IPS DF 6.9 (cell line): ENCODE measurements around the gene HOXC4.

Experiments used
- DNase-seq: peaks from one replicate; pipeline ENCODE4 v3.0.0-alpha.2; 2013; ENCODE audit warnings: low read depth, low spot score
- H3K27ac ChIP-seq: one replicate; pipeline ENCODE4 v1.5.1; 2013; ENCODE audit warnings: low read length, control low read depth
- H3K27me3 ChIP-seq: 2 replicates; pipeline ENCODE4 v1.6.1; 2013; ENCODE audit warnings: mild to moderate bottlenecking, low read length; ENCODE audit not compliant: control insufficient read depth, insufficient read depth
- H3K36me3 ChIP-seq: 2 replicates; pipeline ENCODE4 v1.6.1; 2013; ENCODE audit warnings: low read length; ENCODE audit not compliant: control insufficient read depth, insufficient read depth
- H3K4me1 ChIP-seq: 2 replicates; pipeline ENCODE4 v1.6.1; 2013; ENCODE audit warnings: low read length; ENCODE audit not compliant: control insufficient read depth, insufficient read depth
- H3K4me3 ChIP-seq: 2 replicates; pipeline ENCODE4 v1.5.1; 2013; ENCODE audit warnings: mild to moderate bottlenecking, low read length
- H3K9me3 ChIP-seq: 2 replicates; pipeline ENCODE4 v1.6.1; 2013; ENCODE audit warnings: low read length, inconsistent platforms; ENCODE audit not compliant: control insufficient read depth, insufficient read depth
- WGBS: extraction: QIAGEN DNeasy Blood & Tissue Kit; methylation state at CpG from one replicate; pipeline ENCODE4 v1.1.7; 2013; ENCODE audit warnings: mixed read lengths, missing lambda C conversion rate; ENCODE audit not compliant: insufficient read length, insufficient coverage; 5-methylcytosine and 5-hydroxymethylcytosine counted together

Gene HOXC4

DNA sequence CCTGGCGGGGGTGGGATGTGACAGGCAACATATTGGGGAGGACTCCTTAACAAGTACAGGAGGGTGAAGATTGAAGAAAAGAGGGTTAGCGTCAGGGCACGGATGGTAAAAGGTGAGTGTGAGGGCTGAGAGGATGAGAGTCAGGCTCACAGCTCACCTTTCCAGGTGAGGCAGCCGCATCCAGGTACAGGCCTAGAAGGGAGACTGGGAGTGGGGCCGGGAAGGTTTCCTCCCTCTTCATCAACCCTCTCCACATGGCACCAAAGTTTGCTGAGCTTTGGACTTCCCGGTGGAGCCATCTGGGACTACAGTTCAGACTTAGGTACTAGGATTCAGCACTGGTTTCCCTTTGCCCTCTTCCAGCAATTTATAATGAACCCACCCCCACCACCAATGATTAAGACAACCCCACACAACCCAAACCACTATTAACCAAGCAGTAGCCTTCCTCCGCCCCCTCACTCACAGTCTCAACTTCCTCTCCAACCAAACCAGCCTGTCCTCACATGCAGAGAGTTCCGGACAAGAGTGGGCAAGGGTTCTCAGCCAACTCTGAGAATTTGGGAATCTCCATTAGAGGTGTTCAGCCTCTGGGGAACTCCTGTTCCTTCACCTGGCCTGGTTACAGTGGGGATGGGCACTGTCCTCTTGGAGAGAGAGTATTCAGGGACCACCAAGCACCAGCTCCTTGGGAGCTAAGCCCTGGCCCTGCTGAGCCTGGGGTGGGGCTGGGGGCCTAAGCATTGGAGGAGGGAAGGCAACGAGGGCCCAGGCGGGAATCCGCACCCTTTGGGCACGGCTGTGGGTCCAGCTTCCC lies 2.4 kb upstream of the HOXC4 start:
- H3K36me3 ChIP-seq = no peaks in the 10 kb centered on the region
- peaks cover 6% of the 10 kb centered on the region for H3K4me1 ChIP-seq
- no peaks in the 10 kb centered on the region for H3K9me3 ChIP-seq
- no peak overlapping the region for H3K4me3 ChIP-seq
- no peak for DNase-seq
- H3K27me3 ChIP-seq = peaks cover 98% of the 10 kb centered on the region
- H3K27ac ChIP-seq = no peak overlapping the region
- WGBS = no CpG with 5 or more reads among the region's 12 CpGs

- Histone ChIP-seq H3K4me1 (peaks cover 4% of the 10 kb centered on the region; the same call in 1 of the 2 replicates), H3K27me3 (peaks cover 98% of the 10 kb centered on the region), H3K9me3 (no peaks in the 10 kb centered on the region), H3K27ac (no peak overlapping the region), H3K36me3 (no peaks in the 10 kb centered on the region), H3K4me3 (no peak overlapping the region)
- WGBS = no CpG with 5 or more reads among the region's 24 CpGs
- DNase-seq = no peak
Observed at GRCh38 chr12:54051874-54052437, 1.7 kb upstream of the HOXC4 start.

- no peak overlapping the region for H3K4me3 ChIP-seq
- H3K27ac ChIP-seq = no peak overlapping the region
- H3K9me3 ChIP-seq = no peaks in the 10 kb centered on the region
- H3K4me1 ChIP-seq = peaks cover 4% of the 10 kb centered on the region; the same call in 1 of the 2 replicates
- no peaks in the 10 kb centered on the region for H3K36me3 ChIP-seq
- no CpG with 5 or more reads among the region's 10 CpGs for WGBS
- peaks cover 98% of the 10 kb centered on the region for H3K27me3 ChIP-seq
- DNase-seq = no peak
Observed at GRCh38 chr12:54052438-54053002, 1.1 kb upstream of the HOXC4 start.

DNA sequence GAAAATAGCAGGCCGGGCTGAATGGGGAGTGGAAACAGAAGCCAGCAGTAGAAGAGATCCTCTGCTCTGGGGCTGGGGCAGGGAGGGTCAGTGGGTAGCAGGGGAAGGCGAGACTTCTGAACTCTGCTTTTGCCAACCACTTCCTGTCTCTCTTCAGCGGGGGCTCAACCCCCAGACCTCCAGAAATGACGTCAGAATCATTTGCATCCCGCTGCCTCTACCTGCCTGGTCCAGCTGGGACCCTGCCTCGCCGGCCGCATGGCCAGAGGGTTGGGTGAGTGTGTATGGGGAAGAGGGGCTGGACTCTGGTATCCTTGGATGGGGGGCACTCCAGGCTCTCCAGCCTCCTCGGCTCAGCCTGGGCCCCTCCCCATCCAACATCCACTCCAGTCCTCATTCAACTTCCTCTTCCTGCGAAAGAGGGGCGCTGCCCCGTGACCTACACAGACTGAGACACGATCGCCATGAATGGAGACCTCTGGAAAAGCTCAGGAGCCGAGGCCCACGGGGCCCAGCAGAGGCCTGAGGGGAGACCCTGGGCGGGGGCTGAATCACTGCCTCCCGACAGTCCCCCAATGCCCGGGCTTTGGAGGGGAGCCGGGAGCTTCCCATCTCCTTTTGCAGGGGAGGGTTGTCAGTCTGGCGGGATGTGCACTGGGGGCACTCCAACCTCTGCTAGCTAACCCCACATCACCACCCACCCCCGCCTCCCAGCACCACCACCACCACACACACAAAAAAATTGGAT lies 458 bp upstream of the HOXC4 start:
- Histone ChIP-seq H3K36me3 (no peaks in the 10 kb centered on the region), H3K4me1 (peaks cover 4% of the 10 kb centered on the region; the same call in 1 of the 2 replicates), H3K4me3 (peak overlapping the region; percentile 7; the same call in 1 of the 2 replicates), H3K27me3 (peaks cover 98% of the 10 kb centered on the region), H3K27ac (no peak overlapping the region), H3K9me3 (no peaks in the 10 kb centered on the region; the same call in 1 of the 2 replicates)
- no CpG with 5 or more reads among the region's 22 CpGs for WGBS
- DNase-seq = no peak

- no peak overlapping the region for H3K27ac ChIP-seq
- peaks cover 99% of the 10 kb centered on the region for H3K27me3 ChIP-seq
- no CpG with 5 or more reads among the region's 24 CpGs for whole genome bisulfite sequencing
- DNase-seq = no peak
- no peaks in the 10 kb centered on the region; the same call in 1 of the 2 replicates for H3K9me3 ChIP-seq
- H3K36me3 ChIP-seq = no peaks in the 10 kb centered on the region
- peaks cover 4% of the 10 kb centered on the region; the same call in 1 of the 2 replicates for H3K4me1 ChIP-seq
- H3K4me3 ChIP-seq = no peak overlapping the region
Observed at GRCh38 chr12:54054742-54055194, 1.1 kb downstream of the HOXC4 start.

GRCh38 chr12:54055552-54055951 lies 1.9 kb downstream of the HOXC4 start:
- peaks cover 99% of the 10 kb centered on the region for H3K27me3 ChIP-seq
- DNase-seq = no peak
- no peak overlapping the region for H3K27ac ChIP-seq
- WGBS = no CpG with 5 or more reads among the region's 2 CpGs
- H3K4me3 ChIP-seq = no peak overlapping the region
- no peaks in the 10 kb centered on the region; the same call in 1 of the 2 replicates for H3K9me3 ChIP-seq
- no peaks in the 10 kb centered on the region for H3K36me3 ChIP-seq
- H3K4me1 ChIP-seq = peaks cover 4% of the 10 kb centered on the region; the same call in 1 of the 2 replicates

DNA sequence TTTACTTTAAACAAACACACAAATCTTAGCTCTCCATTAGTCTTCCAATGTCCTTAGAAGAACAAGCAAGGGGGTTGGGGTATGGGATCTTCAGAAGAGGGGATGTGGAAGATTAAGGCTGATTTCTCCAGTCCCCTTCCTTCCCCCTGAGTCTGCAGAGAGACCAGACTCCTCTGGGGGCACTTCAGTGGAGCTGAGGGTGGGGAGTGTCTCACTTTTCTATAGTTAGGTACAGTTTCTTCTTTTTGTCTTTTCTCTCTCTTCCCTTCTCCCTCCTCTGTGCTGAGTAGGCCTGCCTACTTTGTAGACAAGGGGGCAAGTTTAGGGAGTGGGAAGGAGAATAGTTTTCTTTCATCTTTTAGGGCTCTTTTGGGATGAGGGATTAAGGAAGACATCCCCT lies 2.5 kb downstream of the HOXC4 start:
- Histone ChIP-seq H3K36me3 (no peaks in the 10 kb centered on the region), H3K27me3 (peaks cover 99% of the 10 kb centered on the region), H3K4me1 (peaks cover 4% of the 10 kb centered on the region; the same call in 1 of the 2 replicates), H3K9me3 (no peaks in the 10 kb centered on the region; the same call in 1 of the 2 replicates), H3K4me3 (no peak overlapping the region), H3K27ac (no peak overlapping the region)
- DNase-seq = no peak

GRCh38 chr12:54058128-54058768 lies 4.6 kb downstream of the HOXC4 start:
- DNase-seq = no peak
- no peak overlapping the region for H3K27ac ChIP-seq
- WGBS = no CpG with 5 or more reads among the region's 14 CpGs
- peaks cover 2% of the 10 kb centered on the region; the same call in 1 of the 2 replicates for H3K4me1 ChIP-seq
- H3K4me3 ChIP-seq = no peak overlapping the region
- peaks cover 96% of the 10 kb centered on the region for H3K27me3 ChIP-seq
- H3K9me3 ChIP-seq = no peaks in the 10 kb centered on the region; the same call in 1 of the 2 replicates
- no peaks in the 10 kb centered on the region for H3K36me3 ChIP-seq

DNA sequence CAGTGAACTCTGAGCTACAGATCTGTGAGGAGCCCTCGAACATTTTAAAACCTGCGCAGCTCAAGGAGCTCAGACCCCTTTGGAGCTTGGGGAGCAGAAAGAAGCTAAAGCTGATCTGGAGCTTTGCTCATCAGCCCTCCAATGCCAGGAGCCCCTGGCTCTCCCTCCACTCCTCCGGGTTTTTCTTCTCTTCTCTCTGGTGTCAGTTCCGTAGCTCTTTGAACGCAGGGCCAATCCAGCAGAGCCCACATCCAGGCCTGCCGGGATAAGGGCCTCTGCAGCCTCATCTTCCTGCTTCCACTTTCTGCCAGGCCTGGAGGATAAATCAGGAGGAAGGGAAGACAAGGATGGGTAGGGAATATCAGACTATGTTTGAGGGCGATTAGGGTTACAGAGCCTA lies 6.0 kb downstream of the HOXC4 start:
- H3K36me3 ChIP-seq = no peaks in the 10 kb centered on the region
- DNase-seq = no peak
- no peak overlapping the region for H3K27ac ChIP-seq
- no peaks in the 10 kb centered on the region; the same call in 1 of the 2 replicates for H3K9me3 ChIP-seq
- H3K27me3 ChIP-seq = peaks cover 91% of the 10 kb centered on the region
- H3K4me1 ChIP-seq = peaks cover 2% of the 10 kb centered on the region; the same call in 1 of the 2 replicates
- H3K4me3 ChIP-seq = no peak overlapping the region
- WGBS = no CpG with 5 or more reads among the region's 7 CpGs
